NOMO-1 (cell line): ENCODE measurements around the gene TNFRSF1A.
"Not testable (repeated sequence)": the region's sequence is repeated elsewhere in the genome, so short reads cannot be mapped to it uniquely, and the experiment has no call there.

Source experiments
- DNase-seq, 2 experiments: peaks; one replicate each; lab custom pipeline; 2025; ENCODE audit not compliant: unreplicated experiment in 2 of 2; lab: John Stamatoyannopoulos, UW

TNFRSF1A gene

GRCh38 chr12:6310771-6311610 lies 30.9 kb downstream of the TNFRSF1A start:
- no peak for DNase-seq

GRCh38 chr12:6307529-6307928 lies 34.3 kb downstream of the TNFRSF1A start:
- DNase-seq: peak; percentile 44 to 56

GRCh38 chr12:6306599-6307220 lies 35.2 kb downstream of the TNFRSF1A start:
- no peak for DNase-seq

GRCh38 chr12:6306151-6306550 lies 35.7 kb downstream of the TNFRSF1A start:
- no peak for DNase-seq

DNA sequence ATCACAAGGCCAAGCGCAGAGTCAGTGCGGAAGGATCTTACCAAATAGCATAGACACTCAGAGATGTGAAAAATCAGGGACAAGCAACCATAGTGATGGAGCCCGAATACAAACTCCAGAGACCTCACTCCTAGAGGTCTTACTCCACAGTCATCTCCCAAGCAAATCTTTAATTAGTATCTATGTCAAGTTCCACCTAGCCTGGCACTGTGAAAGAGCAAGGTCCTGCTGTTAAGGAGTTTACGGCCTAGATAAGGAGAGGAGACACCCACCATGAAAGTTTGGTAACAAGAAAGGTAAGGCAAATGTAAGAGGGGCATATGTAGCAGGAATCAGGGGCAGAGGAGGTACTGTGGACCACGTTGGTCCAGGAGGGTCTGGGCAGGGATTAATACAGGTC lies 38.8 kb downstream of the TNFRSF1A start:
- DNase-seq: no peak

DNA sequence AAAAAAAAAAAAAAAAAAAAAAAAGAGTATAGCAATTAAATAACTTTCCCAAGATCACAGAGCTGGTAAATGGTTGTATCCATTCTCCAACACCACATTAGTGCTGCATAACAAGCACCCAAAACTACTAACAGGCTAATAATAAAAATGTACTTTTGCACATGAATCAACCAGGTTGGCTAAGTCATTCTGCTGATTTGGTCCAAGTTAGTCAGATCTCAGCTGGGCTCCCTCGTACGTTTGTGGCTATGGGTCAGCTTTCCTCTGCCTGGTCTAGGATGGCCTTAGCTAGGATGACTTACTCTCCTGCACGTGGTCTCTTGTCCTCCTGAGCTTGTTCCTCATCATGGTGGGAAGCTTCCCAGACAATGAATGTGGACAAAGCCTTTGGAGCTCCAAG lies 39.3 kb downstream of the TNFRSF1A start:
- DNase-seq: no peak

DNA sequence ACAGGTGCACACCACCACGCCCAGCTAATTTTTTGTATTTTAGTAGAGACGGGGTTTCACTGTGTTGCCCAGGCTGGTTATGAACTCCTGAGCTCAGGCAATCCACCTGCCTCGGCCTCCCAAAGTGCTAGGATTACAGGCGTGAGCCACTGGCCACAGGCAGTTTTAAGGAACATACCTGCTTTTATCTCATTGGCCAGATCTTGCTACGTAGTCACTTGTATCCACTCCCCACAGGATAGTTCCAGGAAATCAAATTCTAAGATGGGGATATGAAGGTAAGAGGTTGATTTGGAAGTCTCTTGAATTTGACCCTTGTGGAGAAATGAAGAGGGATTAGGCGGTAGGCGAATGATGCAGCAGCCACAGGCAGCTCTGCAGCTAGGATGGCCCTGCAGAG lies 40.2 kb downstream of the TNFRSF1A start:
- no peak for DNase-seq

DNA sequence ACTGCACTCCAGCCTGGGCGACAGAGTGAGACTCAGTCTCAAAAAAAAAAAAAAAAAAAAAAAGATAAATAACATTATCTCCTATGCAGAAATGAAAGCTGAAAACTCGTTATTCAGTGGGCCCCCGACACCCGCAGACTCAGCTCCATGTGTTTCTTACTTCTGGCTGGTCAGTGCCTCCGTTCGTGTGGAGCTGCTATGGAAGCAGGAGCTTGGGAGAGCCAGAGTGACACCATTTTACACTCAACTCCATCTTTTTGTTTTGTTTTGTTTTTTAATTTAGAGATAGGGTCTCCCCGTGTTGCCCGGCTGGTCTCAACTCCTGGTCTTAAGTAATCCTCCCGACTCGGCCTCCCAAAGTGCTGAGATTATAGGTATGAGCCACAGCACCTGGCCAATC lies 44.7 kb downstream of the TNFRSF1A start:
- DNase-seq: no peak

DNA sequence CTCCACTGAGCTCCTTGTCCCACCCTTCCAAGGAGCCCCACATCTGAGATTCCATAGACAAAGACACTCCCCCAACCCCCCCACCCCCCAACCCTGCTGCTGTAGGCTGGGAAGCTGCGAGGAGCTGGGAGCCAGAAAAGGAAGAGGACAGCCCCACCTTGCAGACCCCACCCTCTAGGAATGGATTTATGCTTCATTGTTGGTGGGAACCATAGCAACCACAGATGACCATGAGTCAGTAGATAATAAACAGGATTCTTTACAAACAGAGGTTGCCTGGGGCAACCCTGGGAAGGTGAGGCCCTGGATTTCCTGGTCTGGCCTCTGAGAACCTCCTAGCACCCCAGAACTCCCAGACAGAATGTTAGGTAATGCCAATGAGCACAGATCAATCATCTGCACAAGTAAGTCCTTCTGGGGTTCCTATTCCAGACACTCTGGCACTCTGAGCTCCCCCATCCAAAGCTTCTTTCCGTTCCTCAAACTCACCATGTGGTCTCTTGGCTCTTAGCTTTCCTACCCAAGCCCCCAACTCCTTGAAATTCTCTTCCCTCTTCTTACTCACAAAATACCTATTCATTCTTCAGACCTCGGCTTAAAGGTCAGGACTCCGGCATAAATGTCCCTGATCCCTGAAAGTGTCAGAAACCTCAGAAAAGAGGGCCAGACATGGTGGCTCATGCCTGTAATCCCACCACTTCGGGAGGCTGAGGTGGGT lies 46.6 kb downstream of the TNFRSF1A start:
- DNase-seq: peak in 1 of 2 experiments; percentile 19

GRCh38 chr12:6294156-6295093 lies 47.5 kb downstream of the TNFRSF1A start:
- DNase-seq: no peak

- peak in 1 of 2 experiments; percentile 42 for DNase-seq
Measured at GRCh38 chr12:6292606-6293005, 49.3 kb downstream of the TNFRSF1A start.

- not testable (repeated sequence) for DNase-seq
Measured at GRCh38 chr12:6289906-6290305, 52.0 kb downstream of the TNFRSF1A start.

DNA sequence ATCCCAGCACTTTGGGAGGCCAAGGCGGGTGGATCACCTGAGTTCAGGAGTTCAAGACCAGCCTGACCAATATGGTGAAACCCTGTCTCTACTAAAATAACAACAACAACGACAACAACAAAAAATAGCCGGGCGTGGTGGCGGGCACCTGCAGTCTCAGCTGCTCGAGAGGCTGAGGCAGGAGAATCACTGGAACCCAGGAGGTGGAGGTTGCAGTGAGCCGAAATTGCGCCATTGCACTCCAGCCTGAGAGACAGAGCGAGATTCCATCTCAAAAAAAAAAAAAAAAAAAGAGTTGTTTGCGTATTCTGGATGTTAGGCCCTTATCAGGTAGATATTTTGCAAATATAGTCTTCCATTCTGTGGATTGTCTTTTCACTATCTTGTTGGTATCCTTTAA lies 52.8 kb downstream of the TNFRSF1A start:
- DNase-seq: not testable (repeated sequence)

DNA sequence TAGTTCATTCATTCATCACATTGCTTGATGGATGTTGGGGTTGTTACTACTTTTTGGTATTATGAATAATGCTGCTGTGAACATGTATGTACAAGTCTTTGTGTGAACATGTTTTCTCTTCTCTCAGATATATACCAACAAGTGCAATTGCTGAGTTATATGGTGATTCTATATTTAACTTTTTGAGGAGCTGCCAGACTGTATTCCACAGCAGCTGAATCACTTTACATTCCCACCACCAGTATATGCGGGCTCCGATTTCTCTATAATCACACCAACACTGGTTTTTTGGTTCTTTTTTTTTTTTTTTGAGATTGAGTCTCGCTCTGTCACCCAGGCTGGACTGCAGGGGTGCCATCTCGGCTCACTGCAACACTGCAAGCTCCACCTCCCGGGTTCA lies 53.6 kb downstream of the TNFRSF1A start:
- no peak for DNase-seq

DNA sequence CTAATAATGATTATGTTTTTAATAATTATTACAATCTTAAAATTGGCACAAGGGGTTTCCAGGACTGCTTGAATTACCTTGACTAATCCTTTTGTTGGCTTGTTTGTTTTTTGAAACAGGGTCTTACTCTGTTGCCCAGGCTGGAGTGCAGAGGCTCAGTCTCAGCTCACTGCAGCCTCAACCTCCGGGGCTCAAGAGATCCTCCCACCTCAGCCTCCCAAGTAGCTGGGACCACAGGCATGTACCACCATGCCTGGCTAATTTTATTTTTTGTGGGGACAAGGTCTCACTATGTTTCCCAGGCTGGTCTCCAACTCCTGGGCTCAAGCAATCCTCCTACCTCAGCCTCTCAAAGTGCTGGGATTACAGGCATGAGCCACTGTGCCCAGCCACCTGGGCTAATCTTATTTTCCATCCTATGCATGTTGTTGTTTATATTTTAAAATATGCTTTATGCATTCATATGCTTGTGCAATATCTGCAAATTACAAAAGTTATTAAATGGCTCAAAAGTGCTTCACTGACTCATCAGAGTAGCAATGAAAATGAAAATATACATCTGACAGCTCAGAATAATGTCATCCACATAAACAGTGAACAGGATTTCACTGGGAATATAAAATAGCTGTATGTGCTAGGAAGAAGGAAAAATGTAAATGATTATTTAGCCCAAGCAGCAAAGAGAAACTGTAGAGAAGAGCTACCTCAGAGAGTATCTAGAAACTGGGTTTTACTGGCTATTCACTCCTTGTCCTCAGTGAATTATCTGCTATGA lies 56.2 kb downstream of the TNFRSF1A start:
- no peak for DNase-seq

GRCh38 chr12:6285063-6285477 lies 56.8 kb downstream of the TNFRSF1A start:
- DNase-seq: peak; percentile 66 to 77

DNA sequence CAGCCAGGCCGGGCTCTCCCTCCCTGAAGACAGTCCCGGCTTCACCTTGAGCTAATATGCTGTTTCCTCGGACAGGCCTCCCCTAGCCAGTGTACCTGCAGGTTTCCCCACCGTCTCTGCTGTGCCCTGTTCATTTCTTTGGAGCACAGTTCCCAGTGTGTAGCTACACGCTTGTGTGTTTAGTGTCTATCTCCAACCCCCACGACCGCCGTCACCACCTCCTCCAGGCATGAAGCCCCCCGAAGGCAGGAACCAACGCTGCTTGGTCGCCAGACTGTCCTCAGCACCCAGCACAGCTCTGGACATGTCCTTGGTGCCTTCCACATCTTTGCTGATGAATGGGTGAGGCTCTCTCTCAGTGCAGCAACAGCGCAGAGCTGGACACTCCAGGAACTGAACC lies 57.6 kb downstream of the TNFRSF1A start:
- DNase-seq: no peak

DNA sequence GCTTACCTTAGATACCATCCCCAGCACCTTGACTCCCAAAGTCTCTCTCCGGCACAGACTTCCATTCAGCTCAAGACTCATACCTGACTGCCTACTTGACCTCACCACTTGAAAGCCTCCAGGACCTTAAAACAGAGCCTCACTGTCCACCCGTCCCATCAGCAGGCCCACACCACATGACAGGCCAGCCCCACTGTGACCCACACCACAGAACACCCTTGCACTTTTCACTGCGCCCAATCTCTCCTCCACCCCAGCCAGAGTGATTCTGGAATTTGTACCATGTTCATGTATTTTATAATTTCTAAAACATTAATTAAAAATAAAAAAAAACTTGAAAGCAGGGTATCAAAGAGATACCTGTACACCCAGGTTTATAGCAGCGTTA lies 59.4 kb downstream of the TNFRSF1A start:
- DNase-seq: no peak

GRCh38 chr12:6281081-6281809 lies 60.6 kb downstream of the TNFRSF1A start:
- DNase-seq: no peak
